GM12801 (cell line): ENCODE measurements around the gene HAT1.

Experiments
- TF ChIP-seq, protein P1 (sequence below): IDR thresholded peaks from one replicate; pipeline ENCODE4 v1.5.1; 2011; ENCODE audit warnings: control low read depth; ENCODE audit not compliant: insufficient read length; ENCODE audit errors: extremely low read depth

HAT1 gene

DNA sequence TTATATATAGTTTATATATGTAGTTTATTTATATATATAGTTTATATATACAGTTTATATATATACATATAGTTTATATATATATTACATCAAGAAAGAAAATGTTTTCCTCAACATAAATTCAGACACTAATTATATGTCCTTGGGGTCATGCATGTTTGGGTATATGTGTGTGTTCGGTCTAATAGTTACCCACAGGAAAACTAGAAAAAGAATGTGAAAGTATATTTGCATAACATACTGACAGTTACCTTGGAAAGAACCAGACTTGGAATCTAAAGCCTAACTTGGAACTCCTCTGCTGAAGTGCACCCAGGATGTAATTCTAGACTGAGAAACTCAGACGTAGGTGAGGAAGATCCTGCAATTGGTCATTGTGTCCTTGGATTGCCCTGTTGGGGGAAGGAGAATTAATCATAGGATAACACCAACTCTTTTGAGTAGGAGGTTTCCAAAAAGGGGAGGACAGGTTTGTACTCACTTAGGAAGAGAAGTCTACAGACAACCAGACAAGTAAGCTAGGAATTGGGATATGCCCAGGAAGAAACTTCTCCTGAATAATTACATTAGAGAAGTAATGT, 19.3 kb upstream of the HAT1 start:
- TF ChIP-seq, protein P1, sequence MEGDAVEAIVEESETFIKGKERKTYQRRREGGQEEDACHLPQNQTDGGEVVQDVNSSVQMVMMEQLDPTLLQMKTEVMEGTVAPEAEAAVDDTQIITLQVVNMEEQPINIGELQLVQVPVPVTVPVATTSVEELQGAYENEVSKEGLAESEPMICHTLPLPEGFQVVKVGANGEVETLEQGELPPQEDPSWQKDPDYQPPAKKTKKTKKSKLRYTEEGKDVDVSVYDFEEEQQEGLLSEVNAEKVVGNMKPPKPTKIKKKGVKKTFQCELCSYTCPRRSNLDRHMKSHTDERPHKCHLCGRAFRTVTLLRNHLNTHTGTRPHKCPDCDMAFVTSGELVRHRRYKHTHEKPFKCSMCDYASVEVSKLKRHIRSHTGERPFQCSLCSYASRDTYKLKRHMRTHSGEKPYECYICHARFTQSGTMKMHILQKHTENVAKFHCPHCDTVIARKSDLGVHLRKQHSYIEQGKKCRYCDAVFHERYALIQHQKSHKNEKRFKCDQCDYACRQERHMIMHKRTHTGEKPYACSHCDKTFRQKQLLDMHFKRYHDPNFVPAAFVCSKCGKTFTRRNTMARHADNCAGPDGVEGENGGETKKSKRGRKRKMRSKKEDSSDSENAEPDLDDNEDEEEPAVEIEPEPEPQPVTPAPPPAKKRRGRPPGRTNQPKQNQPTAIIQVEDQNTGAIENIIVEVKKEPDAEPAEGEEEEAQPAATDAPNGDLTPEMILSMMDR: no peak

DNA sequence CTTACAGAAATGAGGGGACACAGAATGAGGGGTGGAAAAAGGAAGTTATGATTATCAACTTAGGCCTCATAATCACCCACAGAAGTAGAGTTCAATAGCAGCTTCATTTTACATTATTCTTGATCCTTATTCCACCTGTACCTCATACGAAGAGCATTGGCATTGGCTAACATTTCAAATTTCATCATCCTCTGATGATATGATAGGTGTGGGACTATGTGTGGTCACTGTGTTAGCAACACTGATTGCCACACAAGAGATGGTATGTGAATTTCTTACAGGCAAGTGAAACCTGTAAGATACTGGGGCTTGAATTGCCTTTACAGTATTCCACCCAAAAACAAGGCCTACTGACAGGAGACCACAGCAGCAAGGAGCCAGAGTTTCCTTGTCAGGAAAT, 14.0 kb upstream of the HAT1 start:
- TF ChIP-seq, protein P1: no peak

DNA sequence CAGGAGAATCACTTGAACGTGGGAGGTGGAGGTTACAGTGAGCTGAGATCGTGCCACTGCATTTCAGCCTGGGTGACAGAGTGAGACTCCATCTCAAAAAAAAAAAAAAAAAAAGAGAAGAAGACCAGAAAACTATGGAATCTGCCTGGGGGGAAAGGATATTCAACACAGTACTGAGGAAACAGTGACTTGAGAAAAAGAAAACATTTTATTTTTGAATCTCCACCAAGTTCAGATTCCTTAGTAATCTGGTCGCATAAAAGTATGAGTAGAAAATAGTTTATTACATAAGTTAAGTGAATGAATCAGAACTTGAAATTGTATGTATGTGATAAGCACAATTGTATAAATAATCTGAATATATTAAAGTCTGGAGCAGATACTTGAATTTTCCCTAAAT, 13.0 kb upstream of the HAT1 start:
- TF ChIP-seq, protein P1: no peak

- TF ChIP-seq, protein P1: no peak
Measured at GRCh38 chr2:171910494-171910893, 11.8 kb upstream of the HAT1 start.

- TF ChIP-seq, protein P1: no peak
Measured at GRCh38 chr2:171913517-171913916, 8.7 kb upstream of the HAT1 start.

DNA sequence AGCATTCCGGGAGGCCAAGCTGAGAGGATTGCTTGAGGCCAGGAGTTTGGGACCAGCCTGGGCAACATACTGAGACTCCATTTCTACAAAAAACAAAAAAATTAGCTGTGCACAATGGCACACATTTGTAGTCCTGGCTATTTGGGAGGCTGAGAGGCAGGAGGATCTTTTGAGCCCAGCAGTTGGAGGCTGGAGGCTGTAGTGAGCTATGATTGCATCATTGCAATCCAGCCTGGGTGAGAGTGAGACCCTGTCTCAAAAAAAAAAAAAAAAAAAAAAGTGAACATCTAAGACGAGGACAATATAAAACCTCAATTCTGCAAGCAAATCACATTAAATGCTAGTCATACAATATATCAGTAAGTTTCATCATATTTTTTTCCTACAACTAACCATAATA, 2.8 kb upstream of the HAT1 start:
- TF ChIP-seq, protein P1: no peak

DNA sequence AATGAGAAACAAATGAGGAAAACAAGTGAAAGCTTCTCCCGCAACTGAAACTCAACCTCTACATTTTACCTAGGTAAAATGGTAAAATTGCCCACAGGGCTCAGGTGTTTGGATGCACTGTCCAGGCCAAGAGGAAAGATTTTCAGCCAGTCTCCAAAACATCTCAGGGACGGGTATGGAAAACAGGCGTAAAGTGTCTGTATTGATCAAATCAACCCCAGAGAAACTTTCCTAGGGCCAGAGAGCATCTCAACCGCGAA, 361 bp upstream of the HAT1 start:
- TF ChIP-seq, protein P1: no peak

- TF ChIP-seq, protein P1: no peak
Measured at GRCh38 chr2:171923206-171923605, 945 bp downstream of the HAT1 start.
